Thoracic aorta (tissue), 2 donors: Measurements from ENCODE around the gene KLHDC10. TPM values are rescaled to one million over a fixed set of nuclear protein-coding genes. Genes with fewer than 3 reads are reported as not detected.

Experiments used
- ATAC-seq: fragments of 150-250 bp; one replicate; pipeline ENCODE4 v1.8.0; 2017; ENCODE audit warnings: low read depth; ENCODE audit not compliant: insufficient number of reproducible peaks, low FRiP score
- DNase-seq: peaks from one replicate; pipeline ENCODE4 v3.0.0-alpha.2; 2020; ENCODE audit warnings: low spot score
- H3K27ac ChIP-seq, 2 donors: fragments of 200-600 bp; sonication (generic); 1 replicate in 1 of 2; 2 replicates in 1 of 2; pipeline ENCODE4 v1.5.1; 2016; ENCODE audit warnings: mild to moderate bottlenecking in 2 of 2, moderate library complexity in 2 of 2
- H3K27me3 ChIP-seq: fragments of 200-600 bp; sonication (generic); replicated peaks from 2 replicates; pipeline ENCODE4 v1.6.0; 2016; ENCODE audit warnings: mild to moderate bottlenecking; ENCODE audit not compliant: insufficient read depth
- H3K36me3 ChIP-seq: fragments of 200-600 bp; sonication (generic); one replicate; pipeline ENCODE4 v1.5.1; 2016
- H3K4me1 ChIP-seq, 2 donors: fragments of 200-600 bp; sonication (generic); 1 replicate in 1 of 2; 2 replicates in 1 of 2; pipeline versions ENCODE4 v1.5.1 to v1.6.0; 2016; ENCODE audit warnings: low read depth in 2 of 2, mild to moderate bottlenecking in 1 of 2; ENCODE audit not compliant: control insufficient read depth in 1 of 2
- H3K4me3 ChIP-seq: fragments of 200-600 bp; sonication (generic); 2 replicates; pipeline ENCODE4 v1.5.1; 2016; ENCODE audit warnings: mild to moderate bottlenecking
- H3K9me3 ChIP-seq: fragments of 200-600 bp; sonication (generic); 2 replicates; pipeline ENCODE4 v1.5.1; 2016
- total RNA-seq, 2 donors: library from RNA; depleted of rRNA; stranded (reverse); fragments of >200 nt; gene quantifications; one replicate each; pipeline versions ENCODE4 v1.1.0 to v1.2.3, GENCODE V29; 2016
- TF ChIP-seq, protein P1 (sequence below): fragments of 200-600 bp; sonication (generic); IDR thresholded peaks from one replicate; pipeline ENCODE4 v1.5.1; 2019; ENCODE audit warnings: antibody characterized with exemption

KLHDC10 gene
- total RNA-seq, 2 donors from 2014 or later: 24.3 to 26.7 TPM

GRCh38 chr7:130091999-130092398 lies 21.7 kb downstream of the KLHDC10 start:
- DNase-seq (no peak), ATAC-seq (no peak)
- H3K27me3 ChIP-seq: no peaks in the 10 kb centered on the region
- no peaks in the 10 kb centered on the region for H3K9me3 ChIP-seq
- H3K4me3 ChIP-seq: no peak overlapping the region
- H3K4me1 ChIP-seq: peaks cover 5 to 11% of the 10 kb centered on the region in 2 donors
- TF ChIP-seq, protein P1, sequence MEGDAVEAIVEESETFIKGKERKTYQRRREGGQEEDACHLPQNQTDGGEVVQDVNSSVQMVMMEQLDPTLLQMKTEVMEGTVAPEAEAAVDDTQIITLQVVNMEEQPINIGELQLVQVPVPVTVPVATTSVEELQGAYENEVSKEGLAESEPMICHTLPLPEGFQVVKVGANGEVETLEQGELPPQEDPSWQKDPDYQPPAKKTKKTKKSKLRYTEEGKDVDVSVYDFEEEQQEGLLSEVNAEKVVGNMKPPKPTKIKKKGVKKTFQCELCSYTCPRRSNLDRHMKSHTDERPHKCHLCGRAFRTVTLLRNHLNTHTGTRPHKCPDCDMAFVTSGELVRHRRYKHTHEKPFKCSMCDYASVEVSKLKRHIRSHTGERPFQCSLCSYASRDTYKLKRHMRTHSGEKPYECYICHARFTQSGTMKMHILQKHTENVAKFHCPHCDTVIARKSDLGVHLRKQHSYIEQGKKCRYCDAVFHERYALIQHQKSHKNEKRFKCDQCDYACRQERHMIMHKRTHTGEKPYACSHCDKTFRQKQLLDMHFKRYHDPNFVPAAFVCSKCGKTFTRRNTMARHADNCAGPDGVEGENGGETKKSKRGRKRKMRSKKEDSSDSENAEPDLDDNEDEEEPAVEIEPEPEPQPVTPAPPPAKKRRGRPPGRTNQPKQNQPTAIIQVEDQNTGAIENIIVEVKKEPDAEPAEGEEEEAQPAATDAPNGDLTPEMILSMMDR: no peak
- H3K27ac ChIP-seq: no peak overlapping the region
- no peaks in the 10 kb centered on the region for H3K36me3 ChIP-seq

DNA sequence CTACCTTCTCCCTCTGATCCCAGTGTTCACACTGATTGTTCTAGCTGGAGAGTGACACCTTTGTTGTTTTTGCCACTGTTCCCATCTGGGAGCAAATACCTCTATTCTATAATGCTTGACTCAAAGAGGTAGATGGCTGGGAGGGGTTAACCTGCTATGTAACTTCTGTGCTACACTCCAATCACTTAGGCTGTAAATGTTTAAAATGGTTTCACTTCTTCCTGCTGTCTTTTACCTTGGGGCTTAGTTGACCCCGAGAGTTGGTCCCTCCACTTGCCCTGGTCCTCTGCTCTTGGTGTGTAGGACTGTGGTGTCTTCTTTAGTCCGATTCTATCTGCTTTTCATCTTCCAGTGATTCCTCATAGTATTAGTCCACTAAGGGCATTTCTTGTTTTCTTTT lies 22.3 kb downstream of the KLHDC10 start:
- H3K4me1 ChIP-seq: peaks cover 5 to 11% of the 10 kb centered on the region in 2 donors
- no peak for ATAC-seq
- no peak overlapping the region for H3K27ac ChIP-seq
- H3K9me3 ChIP-seq: no peaks in the 10 kb centered on the region
- no peak for DNase-seq
- H3K4me3 ChIP-seq: no peak overlapping the region
- no peaks in the 10 kb centered on the region for H3K36me3 ChIP-seq
- H3K27me3 ChIP-seq: no peaks in the 10 kb centered on the region
- TF ChIP-seq, protein P1: no peak

DNA sequence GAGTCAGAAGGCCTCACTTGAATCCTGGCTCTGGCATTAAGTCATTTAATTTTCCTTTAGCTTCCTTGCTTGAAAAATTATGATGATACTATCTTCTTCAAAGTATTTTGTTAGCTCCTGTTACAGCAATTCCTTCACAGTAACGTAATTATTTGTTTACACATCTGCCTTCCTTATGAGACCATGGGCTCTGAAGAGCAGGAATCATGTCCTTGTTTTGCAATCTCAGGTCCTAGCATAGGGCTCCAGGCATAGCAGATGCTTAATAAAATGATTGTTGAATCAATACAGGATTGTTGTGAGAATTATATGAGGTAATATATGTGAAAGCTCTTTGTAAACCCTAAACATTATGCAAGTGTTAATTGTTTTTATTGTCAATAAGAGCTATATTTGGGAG lies 25.5 kb downstream of the KLHDC10 start:
- no peak overlapping the region for H3K4me3 ChIP-seq
- peaks cover 5 to 11% of the 10 kb centered on the region in 2 donors for H3K4me1 ChIP-seq
- no peak for ATAC-seq
- H3K36me3 ChIP-seq: no peaks in the 10 kb centered on the region
- H3K27me3 ChIP-seq: no peaks in the 10 kb centered on the region
- TF ChIP-seq, protein P1: no peak
- no peak for DNase-seq
- H3K9me3 ChIP-seq: no peaks in the 10 kb centered on the region
- H3K27ac ChIP-seq: no peak overlapping the region

GRCh38 chr7:130096243-130096827 lies 26.0 kb downstream of the KLHDC10 start:
- no peak overlapping the region for H3K4me3 ChIP-seq
- no peaks in the 10 kb centered on the region for H3K27me3 ChIP-seq
- ATAC-seq: no peak
- TF ChIP-seq, protein P1: no peak
- DNase-seq: no peak
- H3K9me3 ChIP-seq: no peaks in the 10 kb centered on the region
- peaks cover 5 to 11% of the 10 kb centered on the region in 2 donors for H3K4me1 ChIP-seq
- H3K27ac ChIP-seq: no peak overlapping the region
- H3K36me3 ChIP-seq: no peaks in the 10 kb centered on the region

- H3K27me3 ChIP-seq: no peaks in the 10 kb centered on the region
- peaks cover 0 to 11% of the 10 kb centered on the region in 2 donors for H3K4me1 ChIP-seq
- TF ChIP-seq, protein P1: no peak
- no peak overlapping the region for H3K27ac ChIP-seq
- ATAC-seq (no peak), DNase-seq (no peak)
- no peaks in the 10 kb centered on the region for H3K36me3 ChIP-seq
- no peaks in the 10 kb centered on the region for H3K9me3 ChIP-seq
- no peak overlapping the region for H3K4me3 ChIP-seq
Measured at GRCh38 chr7:130099331-130099730, 29.0 kb downstream of the KLHDC10 start.
